Parathyroid adenoma (tissue), 2 donors: ENCODE measurements around the gene TMEM131L.

ENCODE experiments used
- H2AFZ ChIP-seq: fragments of 300-600 bp; sonication (generic); one replicate; pipeline ENCODE4 v1.7.0; 2017; ENCODE audit warnings: antibody characterized with exemption, mild to moderate bottlenecking
- H3K27ac ChIP-seq: fragments of 300-600 bp; sonication (generic); one replicate; pipeline ENCODE4 v1.7.0; 2017
- H3K27me3 ChIP-seq: fragments of 300-600 bp; sonication (generic); one replicate; pipeline ENCODE4 v1.7.0; 2017; ENCODE audit warnings: low read length; ENCODE audit not compliant: control insufficient read depth, insufficient read depth
- H3K36me3 ChIP-seq: fragments of 300-600 bp; sonication (generic); one replicate; pipeline ENCODE4 v1.7.0; 2017; ENCODE audit warnings: low read length; ENCODE audit not compliant: control insufficient read depth, insufficient read depth
- H3K4me1 ChIP-seq: fragments of 300-600 bp; sonication (generic); one replicate; pipeline ENCODE4 v1.7.0; 2017; ENCODE audit warnings: control low read depth
- H3K4me2 ChIP-seq: fragments of 300-600 bp; sonication (generic); one replicate; pipeline ENCODE4 v1.7.0; 2017; ENCODE audit warnings: low read length
- H3K4me3 ChIP-seq: fragments of 300-600 bp; sonication (generic); one replicate; pipeline ENCODE4 v1.7.0; 2017; ENCODE audit warnings: low read depth, low read length
- H3K79me2 ChIP-seq: fragments of 300-600 bp; sonication (generic); one replicate; pipeline ENCODE4 v1.7.0; 2017; ENCODE audit warnings: control low read depth
- H3K9ac ChIP-seq: fragments of 300-600 bp; sonication (generic); one replicate; pipeline ENCODE4 v1.7.0; 2017; ENCODE audit warnings: mild to moderate bottlenecking
- H3K9me3 ChIP-seq: fragments of 300-600 bp; sonication (generic); one replicate; pipeline ENCODE4 v1.7.0; 2017; ENCODE audit warnings: low read length; ENCODE audit not compliant: control insufficient read depth
- TF ChIP-seq, protein P1 (sequence below): fragments of 300-600 bp; sonication (generic); IDR thresholded peaks from one replicate; pipeline ENCODE4 v1.7.0; 2017; ENCODE audit warnings: antibody characterized with exemption, mild to moderate bottlenecking
- donor health status: primary hyperparathyroidism.

The TMEM131L gene

GRCh38 chr4:153480704-153481103, 14.5 kb downstream of the TMEM131L start:
- no peak overlapping the region for H3K27ac ChIP-seq
- H3K4me3 ChIP-seq = no peak overlapping the region
- H3K79me2 ChIP-seq = no peaks in the 10 kb centered on the region
- no peak overlapping the region for H2AFZ ChIP-seq
- H3K36me3 ChIP-seq = no peaks in the 10 kb centered on the region
- H3K4me1 ChIP-seq = no peaks in the 10 kb centered on the region
- H3K27me3 ChIP-seq = no peaks in the 10 kb centered on the region
- H3K4me2 ChIP-seq = no peak overlapping the region
- no peak overlapping the region for H3K9ac ChIP-seq
- no peaks in the 10 kb centered on the region for H3K9me3 ChIP-seq
- TF ChIP-seq, protein P1, sequence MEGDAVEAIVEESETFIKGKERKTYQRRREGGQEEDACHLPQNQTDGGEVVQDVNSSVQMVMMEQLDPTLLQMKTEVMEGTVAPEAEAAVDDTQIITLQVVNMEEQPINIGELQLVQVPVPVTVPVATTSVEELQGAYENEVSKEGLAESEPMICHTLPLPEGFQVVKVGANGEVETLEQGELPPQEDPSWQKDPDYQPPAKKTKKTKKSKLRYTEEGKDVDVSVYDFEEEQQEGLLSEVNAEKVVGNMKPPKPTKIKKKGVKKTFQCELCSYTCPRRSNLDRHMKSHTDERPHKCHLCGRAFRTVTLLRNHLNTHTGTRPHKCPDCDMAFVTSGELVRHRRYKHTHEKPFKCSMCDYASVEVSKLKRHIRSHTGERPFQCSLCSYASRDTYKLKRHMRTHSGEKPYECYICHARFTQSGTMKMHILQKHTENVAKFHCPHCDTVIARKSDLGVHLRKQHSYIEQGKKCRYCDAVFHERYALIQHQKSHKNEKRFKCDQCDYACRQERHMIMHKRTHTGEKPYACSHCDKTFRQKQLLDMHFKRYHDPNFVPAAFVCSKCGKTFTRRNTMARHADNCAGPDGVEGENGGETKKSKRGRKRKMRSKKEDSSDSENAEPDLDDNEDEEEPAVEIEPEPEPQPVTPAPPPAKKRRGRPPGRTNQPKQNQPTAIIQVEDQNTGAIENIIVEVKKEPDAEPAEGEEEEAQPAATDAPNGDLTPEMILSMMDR = no peak

GRCh38 chr4:153481478-153481877, 15.3 kb downstream of the TMEM131L start:
- H3K9me3 ChIP-seq = no peaks in the 10 kb centered on the region

GRCh38 chr4:153483432-153484418, 17.6 kb downstream of the TMEM131L start:
- H3K4me3 ChIP-seq = no peak overlapping the region

More at GRCh38 chr4:153481478-153481877, 15.3 kb downstream of the TMEM131L start:
- Histone ChIP-seq H3K79me2 (no peaks in the 10 kb centered on the region), H3K4me3 (no peak overlapping the region), H3K27me3 (no peaks in the 10 kb centered on the region), H3K9ac (no peak overlapping the region), H3K4me2 (no peak overlapping the region), H3K36me3 (no peaks in the 10 kb centered on the region), H3K4me1 (no peaks in the 10 kb centered on the region), H3K27ac (no peak overlapping the region), H2AFZ (no peak overlapping the region)
- TF ChIP-seq, protein P1 = no peak

DNA sequence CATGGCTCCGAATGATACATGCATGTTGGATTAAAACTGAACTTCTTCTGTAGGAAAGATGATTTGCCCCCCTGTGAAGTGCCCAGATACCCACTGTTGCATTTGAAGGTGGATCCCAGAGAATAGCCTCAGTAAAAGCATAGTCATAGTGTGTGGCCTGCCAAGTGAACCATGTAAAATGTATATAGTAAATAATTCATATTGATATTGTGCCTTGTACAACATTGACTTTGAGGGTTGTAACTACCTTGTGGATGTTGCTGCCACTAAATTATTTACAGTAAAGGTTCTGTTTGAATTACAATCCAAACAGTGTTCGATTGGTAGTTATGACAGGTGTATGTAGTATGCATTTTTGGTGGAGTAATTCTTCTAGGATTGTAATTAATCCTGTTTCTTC, 19.2 kb downstream of the TMEM131L start:
- H3K79me2 ChIP-seq = no peaks in the 10 kb centered on the region
- H3K4me1 ChIP-seq = no peaks in the 10 kb centered on the region
- H3K4me2 ChIP-seq = no peak overlapping the region
- no peaks in the 10 kb centered on the region for H3K36me3 ChIP-seq
- H3K9me3 ChIP-seq = no peaks in the 10 kb centered on the region
- H3K27me3 ChIP-seq = no peaks in the 10 kb centered on the region
- H3K27ac ChIP-seq = no peak overlapping the region
- TF ChIP-seq, protein P1 = no peak
- no peak overlapping the region for H3K4me3 ChIP-seq
- no peak overlapping the region for H3K9ac ChIP-seq
- no peak overlapping the region for H2AFZ ChIP-seq

More at GRCh38 chr4:153483432-153484418, 17.6 kb downstream of the TMEM131L start:
- H3K9me3 ChIP-seq = no peaks in the 10 kb centered on the region
- TF ChIP-seq, protein P1 = no peak
- no peak overlapping the region for H3K9ac ChIP-seq
- H3K4me1 ChIP-seq = no peaks in the 10 kb centered on the region
- H3K36me3 ChIP-seq = no peaks in the 10 kb centered on the region
- no peaks in the 10 kb centered on the region for H3K79me2 ChIP-seq
- no peaks in the 10 kb centered on the region for H3K27me3 ChIP-seq
- H3K4me2 ChIP-seq = peak overlapping the region; percentile 29
- no peak overlapping the region for H3K27ac ChIP-seq
- H2AFZ ChIP-seq = no peak overlapping the region
